Activated CD4-positive, CD25-positive, alpha-beta regulatory T cell treated with anti-CD3 and anti-CD28 coated beads, Interleukin-2, amount 50 U/mL, for 16 hours (primary cell): ENCODE data around the gene FLNB.

Experiments
- DNase-seq: peaks from one replicate; pipeline ENCODE4 v3.0.0-alpha.2; 2020; ENCODE audit warnings: low read depth, low spot score

The FLNB gene

GRCh38 chr3:58074116-58074715 lies 66.0 kb downstream of the FLNB start:
- DNase-seq = no peak

GRCh38 chr3:58074997-58075396 lies 66.8 kb downstream of the FLNB start:
- DNase-seq = no peak

GRCh38 chr3:58077596-58078285 lies 69.5 kb downstream of the FLNB start:
- DNase-seq = no peak

GRCh38 chr3:58078610-58079009 lies 70.4 kb downstream of the FLNB start:
- no peak for DNase-seq

GRCh38 chr3:58079773-58080172 lies 71.6 kb downstream of the FLNB start:
- DNase-seq = no peak

- no peak for DNase-seq
These were observed 73.8 kb downstream of the FLNB start for GRCh38 chr3:58082047-58082446.

- DNase-seq = no peak
These were observed 75.9 kb downstream of the FLNB start for GRCh38 chr3:58084166-58084565.

- no peak for DNase-seq
These were observed 76.7 kb downstream of the FLNB start for GRCh38 chr3:58084788-58085543.

- DNase-seq = no peak
These were observed 77.4 kb downstream of the FLNB start for GRCh38 chr3:58085616-58086015.

- DNase-seq = no peak
These were observed 80.3 kb downstream of the FLNB start for GRCh38 chr3:58088501-58088900.

- DNase-seq = no peak
These were observed 82.1 kb downstream of the FLNB start for GRCh38 chr3:58090351-58090750.

- no peak for DNase-seq
These were observed 84.3 kb downstream of the FLNB start for GRCh38 chr3:58092521-58092920.

GRCh38 chr3:58093574-58094195 lies 85.5 kb downstream of the FLNB start:
- DNase-seq = no peak

- no peak for DNase-seq
These were observed 86.4 kb downstream of the FLNB start for GRCh38 chr3:58094657-58095056.

GRCh38 chr3:58095603-58096138 lies 87.4 kb downstream of the FLNB start:
- no peak for DNase-seq

- DNase-seq = no peak
These were observed 90.3 kb downstream of the FLNB start for GRCh38 chr3:58098531-58098930.

GRCh38 chr3:58099865-58100264 lies 91.6 kb downstream of the FLNB start:
- DNase-seq = no peak

GRCh38 chr3:58101499-58102389 lies 93.5 kb downstream of the FLNB start:
- DNase-seq = no peak

GRCh38 chr3:58102390-58102750 lies 94.1 kb downstream of the FLNB start:
- DNase-seq = no peak

GRCh38 chr3:58102976-58103451 lies 94.8 kb downstream of the FLNB start:
- no peak for DNase-seq

GRCh38 chr3:58104151-58104550 lies 95.9 kb downstream of the FLNB start:
- DNase-seq = no peak
